IPS-18c (cell line): ENCODE data around the gene ADARB1.

Experiments used
- H3K4me3 ChIP-seq: 2 replicates; pipeline ENCODE4 v1.7.0; 2013; ENCODE audit warnings: low read depth, mild to moderate bottlenecking, low read length, moderate library complexity; ENCODE audit not compliant: insufficient read depth
- H3K9me3 ChIP-seq: one replicate; pipeline ENCODE4 v1.6.1; 2013; ENCODE audit warnings: mild to moderate bottlenecking, low read length, moderate library complexity; ENCODE audit not compliant: control insufficient read depth, insufficient read depth

Gene ADARB1

DNA sequence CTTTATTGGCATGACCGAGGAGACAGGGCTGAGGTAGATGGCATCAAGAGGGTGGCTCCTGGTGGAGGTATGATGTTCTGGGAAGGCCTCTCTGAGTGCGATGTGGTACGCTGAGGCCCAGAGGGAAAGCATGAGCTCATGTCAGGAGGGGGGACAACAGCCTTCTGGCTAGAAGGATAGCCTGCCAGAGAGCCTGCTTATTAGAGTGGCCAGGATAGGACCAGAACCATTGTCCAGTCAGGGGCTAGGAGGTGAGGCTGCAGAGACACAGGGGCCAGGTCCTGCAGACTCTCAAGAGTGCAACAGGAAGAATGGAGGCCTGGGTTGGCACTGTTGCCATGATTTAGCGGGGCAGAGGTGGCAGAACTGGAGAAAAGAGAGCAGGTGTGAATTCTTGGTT is 7.3 kb downstream of the ADARB1 start:
- Histone ChIP-seq H3K9me3 (no peaks in the 10 kb centered on the region), H3K4me3 (no peak overlapping the region)

DNA sequence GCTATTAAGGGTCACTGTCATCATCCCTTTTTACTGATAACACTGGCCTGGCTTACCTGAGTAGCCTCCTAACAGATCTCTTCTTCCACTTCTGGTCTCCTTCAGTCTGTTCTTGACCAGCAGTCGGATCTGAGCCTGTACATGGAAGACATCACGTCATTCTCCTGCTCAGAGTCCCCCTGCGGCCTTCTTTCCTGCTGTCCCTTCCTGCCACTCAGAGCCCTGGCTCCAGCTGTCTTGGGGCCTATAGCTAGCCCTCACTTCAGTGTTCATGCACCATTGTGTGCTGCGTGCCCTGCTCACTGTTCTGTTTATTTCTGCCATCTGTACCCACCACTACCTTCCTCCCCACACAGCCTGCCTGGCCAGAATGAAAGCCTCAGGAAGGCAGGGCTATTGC is 8.4 kb downstream of the ADARB1 start:
- Histone ChIP-seq H3K4me3 (no peak overlapping the region), H3K9me3 (no peaks in the 10 kb centered on the region)

DNA sequence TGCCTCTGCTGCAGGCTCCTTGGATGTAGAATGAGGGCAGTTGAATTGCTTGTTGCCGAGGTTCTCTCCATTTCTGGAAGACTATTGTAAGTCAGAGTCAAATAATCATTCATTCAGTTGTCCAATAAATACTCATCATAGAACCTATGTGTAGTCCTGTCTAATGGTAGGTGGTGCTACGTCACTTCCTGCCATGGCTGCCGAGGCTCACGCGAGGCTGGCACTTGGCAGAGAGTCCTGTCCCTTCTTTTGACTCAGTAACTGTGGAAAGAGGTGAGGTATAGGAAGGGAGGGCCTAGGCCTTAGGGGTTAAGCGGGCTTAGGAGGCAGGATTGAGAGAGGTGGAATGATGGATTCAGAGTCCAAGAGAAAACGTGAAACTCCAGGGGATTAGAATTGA is 9.7 kb downstream of the ADARB1 start:
- no peaks in the 10 kb centered on the region for H3K9me3 ChIP-seq
- no peak overlapping the region for H3K4me3 ChIP-seq

DNA sequence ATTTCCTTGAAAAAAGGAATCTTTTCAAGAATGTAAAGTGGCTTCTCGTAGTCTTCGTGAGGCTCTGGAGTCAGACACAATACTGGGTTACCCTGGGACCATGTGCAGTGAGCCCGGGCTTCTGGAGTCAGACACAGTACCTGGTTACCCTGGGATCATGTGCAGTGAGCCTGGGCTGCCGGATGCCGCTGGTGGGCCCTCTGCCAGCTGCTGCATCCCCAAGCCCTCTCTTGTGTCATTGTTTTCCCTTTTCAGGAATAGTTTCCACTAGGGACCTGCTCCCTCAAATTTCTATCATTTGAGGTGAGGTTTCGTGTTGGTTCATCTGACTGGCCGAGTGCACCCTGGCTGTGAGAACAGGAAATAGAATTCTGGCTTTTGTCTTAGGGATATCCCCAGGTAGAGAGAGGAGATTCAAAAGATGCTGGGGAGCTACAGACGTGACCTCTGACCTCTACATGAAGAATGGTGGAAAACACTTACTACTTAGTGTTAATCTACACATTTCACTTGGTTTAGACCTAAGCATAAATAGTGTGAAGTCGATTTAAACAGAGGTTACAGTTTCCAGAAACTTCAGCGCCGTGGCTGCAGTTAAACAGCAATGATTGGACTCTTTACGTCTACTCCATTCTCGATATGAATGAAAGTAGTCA is 10.6 kb downstream of the ADARB1 start:
- no peaks in the 10 kb centered on the region for H3K9me3 ChIP-seq
- H3K4me3 ChIP-seq = no peak overlapping the region

DNA sequence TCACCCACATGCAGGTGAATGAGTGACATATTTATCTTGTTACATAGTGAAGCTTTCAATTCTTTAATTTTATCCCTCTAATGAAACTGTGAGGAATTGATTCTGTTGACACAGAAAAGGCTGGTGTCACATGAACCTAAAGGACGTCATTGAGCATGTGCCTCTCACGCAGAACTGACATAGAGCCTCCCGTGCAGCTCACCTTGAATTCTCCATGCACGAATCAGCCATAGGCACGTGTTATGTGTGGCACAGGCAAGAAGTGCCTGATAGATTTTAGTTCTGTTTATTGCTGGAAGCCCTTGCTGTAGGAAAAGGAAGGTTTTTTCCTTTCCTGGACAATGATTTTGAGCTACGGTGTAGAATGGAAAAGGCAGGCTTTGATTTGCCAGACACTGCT is 11.3 kb downstream of the ADARB1 start:
- Histone ChIP-seq H3K9me3 (no peaks in the 10 kb centered on the region), H3K4me3 (no peak overlapping the region)

DNA sequence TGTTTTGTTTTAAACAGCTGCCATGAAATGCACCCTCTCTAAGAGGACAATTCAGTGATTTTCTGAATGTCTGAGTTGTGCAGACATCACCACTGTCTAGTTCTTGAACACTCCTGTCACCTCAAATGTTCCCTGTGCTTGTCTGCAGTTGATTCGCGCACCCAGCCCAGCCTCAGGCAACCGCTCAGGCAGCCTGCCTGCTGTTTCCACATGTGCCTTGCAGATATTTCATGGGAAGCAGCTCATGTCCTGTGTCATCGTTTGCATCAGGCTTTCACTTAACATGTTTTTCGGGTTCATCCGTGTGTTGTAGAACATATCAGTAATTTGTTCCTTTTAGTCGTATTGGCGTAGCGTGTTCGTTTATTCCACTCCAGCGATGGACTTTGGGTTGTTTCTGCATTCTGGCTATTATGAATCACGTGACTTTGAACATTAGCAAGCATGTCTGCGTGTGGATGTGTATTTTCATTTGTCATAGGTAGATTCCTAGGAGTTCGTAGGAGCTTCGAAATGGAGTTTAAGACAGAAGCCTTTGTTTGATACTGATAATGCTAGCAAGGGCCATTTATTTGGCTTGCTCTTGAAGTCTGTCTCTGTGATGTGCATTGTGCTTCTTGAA is 12.1 kb downstream of the ADARB1 start:
- Histone ChIP-seq H3K4me3 (no peak overlapping the region), H3K9me3 (no peaks in the 10 kb centered on the region)

DNA sequence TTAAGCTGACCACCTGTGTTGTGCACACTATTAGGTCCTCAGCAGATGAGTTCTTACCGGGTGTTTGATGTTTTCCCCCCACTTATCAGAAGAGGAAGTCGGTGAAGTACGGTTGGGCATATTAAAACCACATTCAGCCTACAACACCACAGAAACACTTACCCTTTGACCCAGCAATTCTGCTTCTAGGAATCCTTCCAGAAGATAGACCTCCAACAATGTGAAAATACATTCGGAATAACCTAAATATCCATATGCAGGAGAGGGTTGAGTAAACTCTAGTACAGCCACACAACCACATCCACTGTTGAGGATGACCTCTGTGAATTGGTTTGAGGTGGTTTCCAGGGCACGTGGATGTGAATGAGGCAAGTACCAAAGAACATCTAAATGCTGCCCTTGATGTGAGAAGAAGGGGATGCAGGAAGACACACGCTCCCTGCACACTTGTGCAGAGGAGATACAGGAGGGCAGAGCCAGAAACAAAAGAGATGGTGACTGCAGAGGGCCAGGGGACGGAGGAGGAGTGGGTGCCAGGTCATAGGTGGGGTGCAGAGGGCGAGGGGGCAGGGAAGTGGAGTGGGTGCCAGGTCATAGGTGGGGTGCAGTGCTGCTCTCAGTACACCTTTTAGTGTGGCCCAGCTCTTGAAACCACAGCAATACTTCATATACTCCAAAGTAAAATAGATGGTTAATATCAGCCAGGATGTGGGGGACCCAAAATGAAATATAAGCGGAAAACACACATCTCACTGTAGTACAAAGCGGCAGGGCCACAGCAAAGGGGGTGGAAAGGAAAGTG is 12.8 kb downstream of the ADARB1 start:
- no peak overlapping the region for H3K4me3 ChIP-seq

DNA sequence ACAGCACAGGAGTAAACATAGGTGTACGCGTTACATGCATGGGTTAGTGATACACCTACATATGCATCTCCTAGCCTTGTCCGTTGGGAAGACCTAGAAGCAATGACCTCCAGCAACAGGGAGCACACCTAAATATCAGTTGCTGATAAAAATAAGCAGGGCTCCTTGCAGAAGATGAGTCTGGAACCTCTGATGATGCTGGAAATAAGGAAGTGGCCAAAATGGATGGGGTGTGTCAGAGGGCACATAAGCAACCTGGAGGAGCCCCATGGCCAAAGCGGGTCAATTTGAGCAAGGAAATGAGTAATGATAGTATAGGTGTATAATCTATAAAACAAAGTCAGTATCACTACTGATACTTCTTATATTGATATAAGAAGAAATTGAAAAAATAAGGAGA is 13.7 kb downstream of the ADARB1 start:
- Histone ChIP-seq H3K4me3 (no peak overlapping the region), H3K9me3 (no peaks in the 10 kb centered on the region)

More for the DNA sequence above, 12.8 kb downstream of the ADARB1 start:
- no peaks in the 10 kb centered on the region for H3K9me3 ChIP-seq

DNA sequence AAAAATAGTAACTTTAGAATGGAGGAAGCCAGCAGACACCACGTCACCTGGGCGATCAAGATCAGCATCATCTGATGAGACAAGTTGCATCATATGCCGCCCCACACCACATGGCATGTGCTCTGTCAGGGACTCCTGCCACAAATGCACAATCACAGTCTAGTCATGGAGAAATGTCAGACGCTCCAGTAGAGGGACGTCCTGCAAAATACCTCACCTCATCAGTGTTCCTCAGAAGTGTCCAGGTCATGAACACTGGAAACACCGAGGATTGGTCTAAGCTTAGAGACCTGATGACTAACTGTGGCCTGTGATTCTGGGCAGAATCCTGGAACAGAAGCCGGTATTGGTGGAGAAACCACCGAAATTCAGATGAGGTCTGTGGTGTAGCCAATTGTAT is 14.3 kb downstream of the ADARB1 start:
- Histone ChIP-seq H3K9me3 (no peaks in the 10 kb centered on the region), H3K4me3 (no peak overlapping the region)

DNA sequence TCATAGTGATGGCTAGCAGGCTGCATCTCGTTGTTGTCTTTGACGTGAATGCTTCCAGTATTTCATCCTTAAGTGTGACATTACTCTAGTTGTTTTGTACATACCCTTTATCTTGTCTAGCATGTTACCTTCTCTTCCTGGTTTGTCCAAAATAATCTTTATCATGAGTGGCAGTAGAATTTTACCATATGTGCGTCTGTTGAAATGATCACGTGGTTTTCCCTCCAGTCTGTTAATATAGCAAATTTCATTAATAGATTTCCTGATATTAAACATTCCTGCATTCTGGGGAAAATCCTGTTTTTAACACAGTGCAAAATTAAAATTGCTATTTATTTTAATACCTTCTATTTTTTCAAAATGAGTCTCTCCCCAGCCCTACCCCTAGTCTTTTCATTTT is 15.6 kb downstream of the ADARB1 start:
- Histone ChIP-seq H3K4me3 (no peak overlapping the region), H3K9me3 (no peaks in the 10 kb centered on the region)

DNA sequence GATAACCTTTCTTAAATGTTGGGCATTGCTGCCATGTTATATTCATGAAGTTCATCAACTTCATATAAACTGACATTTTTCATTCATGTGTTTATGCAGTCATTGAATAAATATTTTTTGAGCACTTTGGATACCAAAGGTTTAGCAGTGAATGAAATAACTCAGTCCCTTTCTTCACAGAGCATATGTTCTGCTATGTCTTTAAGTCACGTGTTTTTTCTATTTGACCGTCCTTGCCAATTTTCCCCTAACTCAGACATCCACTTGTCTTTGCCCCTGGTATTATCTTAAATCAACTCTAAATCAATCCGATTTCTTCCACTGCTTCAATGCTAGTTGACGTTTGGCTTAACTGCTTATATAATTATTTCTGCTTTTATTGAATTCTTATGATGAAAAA is 16.6 kb downstream of the ADARB1 start:
- no peaks in the 10 kb centered on the region for H3K9me3 ChIP-seq
- no peak overlapping the region for H3K4me3 ChIP-seq

DNA sequence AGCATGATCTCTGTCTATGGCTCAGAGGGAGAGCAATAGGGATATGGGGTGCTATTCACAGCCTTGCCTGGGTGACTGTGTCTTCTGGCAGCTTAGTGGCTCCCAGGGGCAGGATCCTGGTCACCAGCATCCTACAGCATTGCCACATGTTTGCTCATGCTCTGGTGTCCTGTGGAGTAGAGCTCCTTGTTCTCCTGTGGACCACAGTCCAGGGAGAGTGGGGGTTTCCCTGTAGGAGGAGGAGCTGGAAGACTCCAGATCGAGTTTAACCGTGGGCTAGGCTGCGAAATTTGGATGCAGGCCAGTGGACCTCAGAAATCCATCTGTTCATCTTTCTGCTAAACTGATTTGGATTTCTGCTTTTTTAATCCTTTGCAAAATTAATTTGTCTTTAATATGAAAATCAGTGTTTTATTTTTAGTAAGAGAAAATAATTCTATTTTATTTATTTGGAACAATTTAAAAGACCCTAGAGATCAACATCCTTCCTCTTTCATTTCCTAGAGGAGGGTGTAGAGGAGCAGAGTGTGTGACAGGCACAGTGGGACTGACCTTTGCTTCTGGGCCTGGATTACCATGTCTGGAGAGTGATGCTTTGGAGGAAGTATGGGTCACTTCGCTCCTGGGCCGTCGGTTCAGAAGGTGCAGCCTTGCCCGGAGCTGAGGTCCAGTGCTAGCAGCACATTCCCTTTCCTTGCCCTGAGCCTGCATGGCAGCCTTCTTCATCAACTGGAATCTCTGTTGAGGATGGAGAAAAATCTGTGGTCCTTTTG is 17.4 kb downstream of the ADARB1 start:
- no peaks in the 10 kb centered on the region for H3K9me3 ChIP-seq
- no peak overlapping the region for H3K4me3 ChIP-seq

DNA sequence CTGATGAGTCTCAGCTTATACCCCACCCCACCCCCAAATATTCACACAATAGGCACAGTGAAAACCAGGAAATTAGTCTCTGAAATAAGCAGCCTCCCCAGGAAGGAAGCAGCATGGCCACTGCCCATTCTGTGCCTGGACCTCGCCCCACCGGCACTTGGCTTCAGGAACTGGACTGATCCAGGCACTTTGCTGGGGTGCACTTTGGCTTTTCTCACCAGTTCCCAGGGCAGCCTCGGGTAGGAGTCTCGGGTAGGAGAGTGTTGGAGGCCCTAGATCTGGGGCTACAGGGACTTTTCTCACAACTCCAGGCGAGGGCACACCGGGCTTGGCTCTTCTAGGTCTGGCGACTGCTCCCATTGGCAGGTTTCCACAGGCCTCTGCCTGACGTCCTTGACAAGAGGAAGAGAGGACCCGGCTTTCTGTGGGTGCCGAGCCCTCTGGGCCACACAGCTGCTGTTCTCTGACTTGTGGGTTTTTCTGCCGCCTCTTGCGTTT is 18.7 kb downstream of the ADARB1 start:
- H3K9me3 ChIP-seq = no peaks in the 10 kb centered on the region
- H3K4me3 ChIP-seq = no peak overlapping the region

DNA sequence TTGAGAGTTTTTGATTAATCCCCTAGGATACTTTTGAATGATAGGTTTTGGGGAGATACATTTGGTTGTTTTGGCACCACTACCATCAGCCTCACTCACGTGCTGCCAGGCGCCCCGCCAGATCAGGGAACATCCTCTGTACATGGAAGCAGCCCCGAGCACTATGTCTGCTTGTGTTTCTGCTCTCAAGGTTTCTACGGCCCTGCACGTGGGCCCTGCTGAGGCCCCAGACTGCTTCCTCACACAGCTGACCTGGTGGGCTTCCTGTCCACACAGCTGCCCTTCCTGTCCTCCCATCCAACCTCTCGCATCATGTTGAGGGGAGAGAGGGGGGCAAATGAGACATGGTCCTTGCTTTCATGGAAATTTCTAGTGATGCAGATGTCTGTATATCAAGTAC is 20.0 kb downstream of the ADARB1 start:
- Histone ChIP-seq H3K4me3 (no peak overlapping the region), H3K9me3 (no peaks in the 10 kb centered on the region)

DNA sequence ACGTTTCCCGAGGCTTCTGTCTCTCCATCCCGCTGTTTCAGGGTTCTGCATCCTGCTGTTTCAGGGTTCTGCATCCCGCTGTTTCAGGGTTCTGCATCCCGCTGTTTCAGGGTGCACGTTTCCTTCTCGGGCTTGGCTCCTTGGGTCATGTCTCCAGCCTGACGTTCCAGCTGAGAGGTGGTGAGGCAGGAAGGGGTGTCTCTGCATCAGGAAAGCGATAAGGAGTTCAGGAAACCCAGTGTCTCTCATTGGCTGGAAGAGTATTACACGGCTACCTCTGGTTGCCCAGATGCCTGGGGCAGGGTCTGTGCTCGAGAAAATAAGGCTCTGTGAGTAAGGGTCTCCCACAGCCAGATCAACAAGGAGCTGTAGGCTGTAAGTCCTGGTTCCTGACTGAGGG is 21.1 kb downstream of the ADARB1 start:
- Histone ChIP-seq H3K9me3 (no peaks in the 10 kb centered on the region), H3K4me3 (no peak overlapping the region)

DNA sequence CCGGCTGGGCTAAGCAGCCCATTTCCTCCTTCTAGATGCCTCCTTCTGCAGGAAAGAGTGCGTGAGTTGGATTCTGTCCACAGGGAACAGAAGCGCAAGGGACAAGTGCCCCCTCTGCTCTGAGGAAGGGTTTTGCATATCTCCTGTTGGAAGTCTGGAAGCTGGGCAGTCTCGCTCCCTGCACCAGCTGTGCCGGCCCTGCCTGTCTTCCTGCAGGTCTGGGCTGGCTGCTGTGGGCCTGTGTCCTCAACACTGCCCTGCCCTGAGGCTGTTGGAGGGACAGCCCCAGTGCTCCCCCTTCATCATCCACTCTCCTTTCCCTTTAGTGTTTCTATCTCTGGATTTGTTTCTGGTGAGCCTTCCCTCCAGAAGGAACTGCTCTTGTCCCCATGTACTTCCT is 21.8 kb downstream of the ADARB1 start:
- H3K9me3 ChIP-seq = no peaks in the 10 kb centered on the region
- H3K4me3 ChIP-seq = no peak overlapping the region

DNA sequence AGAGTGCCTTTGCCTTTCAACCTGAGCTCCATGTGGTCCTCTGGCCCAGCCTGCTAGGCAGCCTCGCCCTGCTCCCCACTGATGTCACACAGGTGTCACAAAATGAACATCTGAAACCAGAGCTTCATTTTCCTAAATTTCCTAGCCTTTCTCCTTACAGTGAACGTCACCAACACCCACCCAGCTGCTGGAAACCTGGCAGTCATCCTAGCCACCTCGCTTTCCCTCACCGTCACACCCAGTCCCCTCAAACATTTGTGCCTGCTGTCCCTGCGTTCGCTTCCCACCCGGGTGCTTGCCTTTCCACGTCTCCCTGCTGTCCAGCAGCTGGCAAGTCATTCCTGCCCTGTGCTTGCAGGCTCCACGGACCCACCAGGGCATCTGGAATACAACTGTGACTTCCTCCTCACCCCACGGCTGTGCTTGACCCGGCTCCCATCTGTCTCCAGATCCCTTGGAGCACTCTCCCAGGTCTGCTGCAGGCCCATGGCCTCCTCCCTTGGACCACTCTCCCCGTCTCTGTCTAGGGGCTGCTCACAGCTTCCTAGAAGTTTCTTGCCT is 23.5 kb downstream of the ADARB1 start:
- no peak overlapping the region for H3K4me3 ChIP-seq
- H3K9me3 ChIP-seq = peaks cover under 1% of the 10 kb centered on the region
